H1 (cell line): ENCODE measurements around the gene TRHDE. TPM values are rescaled to one million over a fixed set of nuclear protein-coding genes. Genes with fewer than 3 reads are reported as not detected.

Experiments
- CTCF ChIA-PET: fragments of 300-600 bp; sonication (Branson Sonifier 250); formaldehyde crosslinking; loops from one replicate; lab custom pipeline; 2021; ENCODE audit not compliant: partially characterized antibody; lab: Charles Lee
- POLR2A ChIA-PET: fragments of 300-600 bp; sonication (Branson Sonifier 250); formaldehyde crosslinking; loops from one replicate; lab custom pipeline; 2021; ENCODE audit warnings: inconsistent platforms; ENCODE audit not compliant: partially characterized antibody; lab: Charles Lee
- DNase-seq, 2 experiments: peaks; one replicate each; pipeline versions ENCODE4 v3.0.0 to v3.0.0-alpha.2; 2010 to 2022; ENCODE audit warnings: low spot score in 2 of 2, low read depth in 1 of 2, mixed read lengths in 1 of 2
- FAIRE-seq: peaks from 2 replicates; lab custom pipeline; 2011; peaks lifted over from hg19 to GRCh38; lab: Jason Lieb, UNC
- H2AFZ ChIP-seq: 2 replicates; pipeline ENCODE4 v1.8.1; 2012; ENCODE audit warnings: low read length, inconsistent platforms
- H2AK5ac ChIP-seq: 2 replicates; pipeline ENCODE4 v1.6.1; 2013; ENCODE audit warnings: low read depth, low read length
- H2BK120ac ChIP-seq: replicated peaks from 2 replicates; pipeline ENCODE3; 2013; ENCODE audit warnings: low read depth, low read length, inconsistent platforms
- H2BK12ac ChIP-seq: 2 replicates; pipeline ENCODE4 v1.6.1; 2013; ENCODE audit warnings: low read depth, low read length
- H2BK15ac ChIP-seq: 2 replicates; pipeline ENCODE4 v1.6.1; 2013; ENCODE audit warnings: low read length
- H2BK20ac ChIP-seq: 2 replicates; pipeline ENCODE4 v1.6.1; 2013; ENCODE audit warnings: low read length
- H2BK5ac ChIP-seq: 2 replicates; pipeline ENCODE4 v1.6.1; 2013; ENCODE audit warnings: low read depth, low read length
- H3K14ac ChIP-seq: 2 replicates; pipeline ENCODE4 v1.6.1; 2013; ENCODE audit warnings: inconsistent platforms; ENCODE audit not compliant: insufficient read length
- H3K18ac ChIP-seq: 2 replicates; pipeline ENCODE4 v1.6.1; 2013; ENCODE audit warnings: low read length; ENCODE audit errors: extremely low read depth
- H3K23ac ChIP-seq: 2 replicates; pipeline ENCODE4 v1.6.1; 2013; ENCODE audit warnings: inconsistent platforms; ENCODE audit not compliant: insufficient read length
- H3K23me2 ChIP-seq: 2 replicates; pipeline ENCODE4 v1.6.1; 2013; ENCODE audit warnings: low read depth, low read length
- H3K27ac ChIP-seq: 2 replicates; pipeline ENCODE4 v1.6.1; 2011; ENCODE audit warnings: low read depth, low read length, inconsistent platforms
- H3K27me3 ChIP-seq, 4 experiments: replicated peaks in 1 of 4; 1 replicate in 1 of 4; 2 replicates in 3 of 4; pipeline versions ENCODE4 v1.6.1 to v1.8.1; 2011 to 2013; ENCODE audit warnings: low read length in 3 of 4, mild to moderate bottlenecking in 3 of 4, inconsistent platforms in 2 of 4, mixed read lengths in 2 of 4, moderate library complexity in 1 of 4; ENCODE audit not compliant: control insufficient read depth in 3 of 4, insufficient read depth in 3 of 4; ENCODE audit errors: extremely low read depth in 1 of 4
- H3K36me3 ChIP-seq, 4 experiments: 2 replicates each; pipeline versions ENCODE4 v1.6.1 to v1.8.1; 2011 to 2013; ENCODE audit warnings: mild to moderate bottlenecking in 4 of 4, low read length in 3 of 4, moderate library complexity in 2 of 4, control low read depth in 1 of 4, inconsistent platforms in 1 of 4; ENCODE audit not compliant: insufficient read depth in 4 of 4, control insufficient read depth in 2 of 4
- H3K4ac ChIP-seq: replicated peaks from 2 replicates; pipeline ENCODE3; 2013; ENCODE audit warnings: low read length, low read depth, mixed read lengths, inconsistent platforms; ENCODE audit not compliant: insufficient read length
- H3K4me1 ChIP-seq, 4 experiments: replicated peaks in 1 of 4; 1 replicate in 1 of 4; 2 replicates in 3 of 4; pipeline versions ENCODE4 v1.6.1 to v1.8.1; 2011 to 2013; ENCODE audit warnings: low read length in 3 of 4, inconsistent platforms in 2 of 4, mixed read lengths in 1 of 4; ENCODE audit not compliant: insufficient read depth in 4 of 4, control insufficient read depth in 3 of 4
- H3K4me2 ChIP-seq, 2 experiments: 2 replicates each; pipeline versions ENCODE4 v1.6.1 to v1.8.1; 2011 to 2013; ENCODE audit warnings: low read depth in 2 of 2, low read length in 2 of 2, control low read depth in 1 of 2, inconsistent platforms in 1 of 2, mild to moderate bottlenecking in 1 of 2; ENCODE audit not compliant: insufficient read depth in 1 of 2
- H3K4me3 ChIP-seq, 4 experiments: fragments of 200-600, 300-600 bp in 1 of 4; sonication (generic), shearing (Covaris generic), sonication (Bioruptor Twin) in 1 of 4; 2 replicates each; pipeline versions ENCODE4 v1.5.1 to v1.8.1; 2011 to 2016; ENCODE audit warnings: low read length in 4 of 4, low read depth in 3 of 4, control low read depth in 2 of 4, inconsistent platforms in 2 of 4, mild to moderate bottlenecking in 2 of 4, mixed read lengths in 1 of 4, moderate library complexity in 1 of 4; ENCODE audit not compliant: insufficient read depth in 2 of 4; ENCODE audit errors: extremely low read depth in 1 of 4
- H3K56ac ChIP-seq: replicated peaks from 2 replicates; pipeline ENCODE3; 2013; ENCODE audit warnings: low read depth, mild to moderate bottlenecking, mixed read lengths, low read length, inconsistent platforms; ENCODE audit not compliant: insufficient read length
- H3K79me1 ChIP-seq: 2 replicates; pipeline ENCODE4 v1.6.1; 2013; ENCODE audit warnings: low read depth, low read length, control low read depth
- H3K79me2 ChIP-seq, 2 experiments: 2 replicates each; pipeline versions ENCODE4 v1.6.1 to v1.8.1; 2012 to 2013; ENCODE audit warnings: low read length in 2 of 2, mild to moderate bottlenecking in 2 of 2, inconsistent platforms in 1 of 2; ENCODE audit not compliant: insufficient read depth in 2 of 2, control insufficient read depth in 1 of 2
- H3K9ac ChIP-seq, 4 experiments: replicated peaks in 1 of 4; 1 replicate in 1 of 4; 2 replicates in 3 of 4; pipeline versions ENCODE4 v1.6.1 to v1.8.1; 2011 to 2013; ENCODE audit warnings: low read depth in 3 of 4, low read length in 3 of 4, control low read depth in 2 of 4, mild to moderate bottlenecking in 2 of 4, moderate library complexity in 2 of 4, inconsistent platforms in 1 of 4; ENCODE audit errors: extremely low read depth in 1 of 4
- H3K9me3 ChIP-seq, 2 experiments: 2 replicates each; pipeline versions ENCODE4 v1.6.1 to v1.8.1; 2012 to 2013; ENCODE audit warnings: mild to moderate bottlenecking in 2 of 2, moderate library complexity in 2 of 2, control low read depth in 1 of 2, inconsistent platforms in 1 of 2, low read depth in 1 of 2, low read length in 1 of 2, mixed read lengths in 1 of 2; ENCODE audit not compliant: insufficient read depth in 2 of 2
- H4K20me1 ChIP-seq, 2 experiments: replicated peaks in 1 of 2; 2 replicates each; pipeline versions ENCODE3 to v1.8.1; 2011 to 2013; ENCODE audit warnings: inconsistent platforms in 2 of 2, low read length in 2 of 2, mild to moderate bottlenecking in 1 of 2; ENCODE audit not compliant: insufficient read depth in 2 of 2, control insufficient read depth in 1 of 2
- H4K5ac ChIP-seq: 2 replicates; pipeline ENCODE4 v1.6.1; 2013; ENCODE audit warnings: low read length, low read depth, mixed read lengths, inconsistent platforms; ENCODE audit not compliant: insufficient read length
- H4K8ac ChIP-seq: 2 replicates; pipeline ENCODE4 v1.8.0; 2013; ENCODE audit warnings: mild to moderate bottlenecking, moderate library complexity, low read length, inconsistent platforms; ENCODE audit not compliant: insufficient read depth; ENCODE audit errors: extremely low read depth
- H4K91ac ChIP-seq: replicated peaks from 2 replicates; pipeline ENCODE3; 2013; ENCODE audit warnings: low read length, mixed read lengths, inconsistent platforms; ENCODE audit not compliant: insufficient read length
- ATF3 ChIP-seq: IDR thresholded peaks from 2 replicates; pipeline ENCODE4 v1.6.1; 2011; ENCODE audit warnings: low read depth, mild to moderate bottlenecking, low read length; ENCODE audit not compliant: insufficient read depth
- BCL11A ChIP-seq, 2 experiments: IDR thresholded peaks; one replicate each; pipeline ENCODE4 v1.6.1; 2011; ENCODE audit warnings: low read depth in 2 of 2, low read length in 2 of 2, mild to moderate bottlenecking in 2 of 2
- CBX5 ChIP-seq: fragments of 300-800, 300-1000 bp; sonication (generic); IDR thresholded peaks from 2 replicates; pipeline ENCODE4 v1.7.1; 2016; ENCODE audit warnings: antibody characterized with exemption, low read length, low read depth
- CTBP2 ChIP-seq: IDR thresholded peaks from 2 replicates; pipeline ENCODE4 v1.7.0; 2011; ENCODE audit warnings: borderline replicate concordance, mild to moderate bottlenecking, moderate library complexity, mixed read lengths, low read length; ENCODE audit not compliant: insufficient read depth, insufficient read length
- KDM4A ChIP-seq: IDR thresholded peaks from one replicate; pipeline ENCODE4 v1.7.1; 2012; ENCODE audit warnings: low read depth, mild to moderate bottlenecking, moderate library complexity, low read length, inconsistent platforms; ENCODE audit not compliant: severe bottlenecking
- NANOG ChIP-seq: IDR thresholded peaks from 2 replicates; pipeline ENCODE4 v1.6.1; 2011; ENCODE audit warnings: low read length, low read depth, mild to moderate bottlenecking, inconsistent platforms; ENCODE audit not compliant: insufficient read depth, poor library complexity, severe bottlenecking
- NRF1 ChIP-seq: IDR thresholded peaks from 2 replicates; pipeline ENCODE4 v1.6.1; 2011; ENCODE audit warnings: mild to moderate bottlenecking, low read depth, low read length, improper control_type of control experiment
- YY1 ChIP-seq: IDR thresholded peaks from 2 replicates; pipeline ENCODE4 v1.6.1; 2011; ENCODE audit warnings: low read depth, mild to moderate bottlenecking, low read length
- WGBS, 2 experiments: shearing (Covaris generic) in 1 of 2; methylation state at CpG; one replicate each; pipeline versions ENCODE4 v1.1.6 to v1.1.7; 2013 to 2015; ENCODE audit warnings: low lambda C conversion rate in 2 of 2, mixed read lengths in 2 of 2, inconsistent platforms in 1 of 2, low coverage in 1 of 2, missing lambda C conversion rate in 1 of 2; ENCODE audit not compliant: insufficient replicate concordance in 2 of 2, insufficient coverage in 1 of 2, insufficient read length in 1 of 2; ENCODE audit errors: extremely low coverage in 1 of 2, missing lambda C conversion rate in 1 of 2; 5-methylcytosine and 5-hydroxymethylcytosine counted together
- polyA plus RNA-seq, 7 experiments: library from polyadenylated mRNA; depleted of rRNA in 3 of 7; stranded (reverse) in 5 of 7; unstranded in 2 of 7; fragments of >200 nt in 5 of 7; fragments of 200-250 nt in 2 of 7; gene quantifications; 1 replicate in 5 of 7; 2 replicates in 1 of 7; 4 replicates in 1 of 7; pipeline versions ENCODE4 v1.2.1 to v1.2.3, GENCODE V29; 2011 to 2013; ENCODE audit warnings: missing spikeins in 2 of 7, mixed read lengths in 2 of 7
- total RNA-seq: library from RNA; stranded (reverse); fragmentation: NEBNext Ultra II Directional; extraction: Animal tissue kit (Norgen Biotek cat#: 25700); gene quantifications from 2 replicates; pipeline ENCODE4 v1.2.1, GENCODE V29; 2021

Gene TRHDE
- total and polyA plus RNA-seq, 2 of the 8 experiments (the other 6 are each of a cell fraction or from before 2014, with no cell fraction given) = 1.3 to 5.0 TPM

GRCh38 chr12:72505227-72505626 is 233.1 kb downstream of the TRHDE start:
- ChIA-PET CTCF (no interaction called here), POLR2A (no interaction called here)
- WGBS, 2 experiments = 100% methylated on average over 1 of the region's 1 CpG; no CpG with 5 or more reads in 1 of the 2 experiments
- H3K4me1 ChIP-seq = no peaks in the 10 kb centered on the region
- H2BK12ac ChIP-seq = no peak overlapping the region
- no peaks in the 10 kb centered on the region for H3K79me2 ChIP-seq
- H4K8ac ChIP-seq = no peak overlapping the region
- H3K4me2 ChIP-seq = no peak overlapping the region
- no peaks in the 10 kb centered on the region for H4K20me1 ChIP-seq
- H3K14ac ChIP-seq = no peak overlapping the region
- H4K5ac ChIP-seq = no peak overlapping the region
- H2BK5ac ChIP-seq = no peak overlapping the region
- H2BK20ac ChIP-seq = no peak overlapping the region
- H3K4me3 ChIP-seq = no peak overlapping the region
- FAIRE-seq (no peak), DNase-seq (no peak)
- H2BK120ac ChIP-seq = no peak overlapping the region
- H3K79me1 ChIP-seq = no peaks in the 10 kb centered on the region
- H2BK15ac ChIP-seq = no peak overlapping the region
- no peak overlapping the region for H2AK5ac ChIP-seq
- no peaks in the 10 kb centered on the region for H3K9me3 ChIP-seq
- no peak overlapping the region for H3K23ac ChIP-seq
- no peak overlapping the region for H3K9ac ChIP-seq
- H3K27me3 ChIP-seq = no peaks in the 10 kb centered on the region
- H3K36me3 ChIP-seq = no peaks in the 10 kb centered on the region
- H3K4ac ChIP-seq = no peak overlapping the region
- H3K23me2 ChIP-seq = no peaks in the 10 kb centered on the region
- H3K27ac ChIP-seq = no peak overlapping the region
- H4K91ac ChIP-seq = no peak overlapping the region
- no peak overlapping the region for H2AFZ ChIP-seq
- no peak overlapping the region for H3K56ac ChIP-seq
- no peak overlapping the region for H3K18ac ChIP-seq
- TF ChIP-seq NRF1 (no peak), YY1 (no peak), NANOG (no peak), BCL11A (IDR thresholded peaks at IDR 0.05; ENCODE audit: low read depth in 2 of 2, low read length in 2 of 2) (no peak), CBX5 (no peak), ATF3 (no peak), CTBP2 (no peak), KDM4A (no peak)
